GM18502 (cell line): ENCODE measurements around the gene LRRC59.

Source experiments
- ATAC-seq: cut with Tn5 transposase; IDR thresholded peaks from one replicate; pipeline ENCODE4 v1.9.1; 2021; ENCODE audit warnings: mild to moderate bottlenecking; ENCODE audit not compliant: unreplicated experiment, poor library complexity

Gene LRRC59

DNA sequence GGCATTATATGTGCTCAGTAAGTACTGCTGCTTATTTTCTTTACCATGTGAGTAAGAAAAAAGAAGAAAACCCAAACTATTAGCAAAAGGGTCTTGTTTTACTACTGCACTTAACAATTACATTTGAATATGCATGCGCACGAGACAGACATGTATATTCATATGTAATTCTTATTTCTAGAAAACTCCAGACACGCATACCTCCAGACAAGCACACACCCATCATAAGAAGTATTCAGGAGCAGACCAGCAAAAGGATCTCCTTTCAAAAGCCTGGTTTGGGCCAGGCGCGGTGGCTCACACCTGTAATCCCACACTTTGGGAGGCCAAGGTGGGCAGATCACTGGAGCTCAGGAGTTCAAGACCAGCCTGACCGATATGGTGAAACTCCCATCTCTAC, 7.8 kb downstream of the LRRC59 start:
- no peak for ATAC-seq

DNA sequence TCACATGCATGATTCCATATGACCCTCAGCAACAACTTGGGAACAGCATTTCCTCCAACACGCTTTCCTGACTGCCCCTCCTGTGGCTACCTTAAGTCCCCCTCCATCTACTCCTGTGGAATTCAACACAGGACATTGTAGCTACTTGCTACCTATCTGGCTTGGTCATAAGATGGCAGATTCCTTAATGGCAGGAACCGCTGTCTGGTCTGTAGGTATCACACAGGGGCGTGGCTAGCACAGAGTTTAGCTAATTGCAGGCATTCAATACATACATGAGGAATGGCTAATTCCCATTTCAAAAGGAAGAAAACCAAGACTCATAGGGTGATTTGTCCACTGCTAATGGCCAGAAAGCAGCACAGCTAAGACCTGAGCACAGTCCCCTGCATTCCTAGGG, 8.6 kb downstream of the LRRC59 start:
- no peak for ATAC-seq

DNA sequence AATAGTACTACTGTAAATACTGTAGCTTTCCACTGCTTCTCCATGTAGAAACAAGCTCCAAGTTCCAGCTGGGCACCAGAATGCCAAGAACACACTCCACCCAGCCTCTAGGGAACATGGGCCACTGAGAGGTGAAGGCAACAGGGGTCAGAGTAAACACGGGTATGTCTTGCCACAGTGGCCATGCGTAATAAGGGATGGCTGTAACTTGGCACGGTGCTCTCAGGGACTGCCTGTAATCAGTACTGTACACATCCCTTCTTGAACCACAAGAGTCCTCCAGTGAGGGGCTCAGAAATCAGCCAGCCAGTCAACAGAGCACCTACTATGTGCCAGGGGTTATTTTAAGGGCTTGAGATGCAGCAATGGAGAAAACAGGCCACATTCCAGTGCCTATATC, 10.8 kb downstream of the LRRC59 start:
- ATAC-seq: no peak

DNA sequence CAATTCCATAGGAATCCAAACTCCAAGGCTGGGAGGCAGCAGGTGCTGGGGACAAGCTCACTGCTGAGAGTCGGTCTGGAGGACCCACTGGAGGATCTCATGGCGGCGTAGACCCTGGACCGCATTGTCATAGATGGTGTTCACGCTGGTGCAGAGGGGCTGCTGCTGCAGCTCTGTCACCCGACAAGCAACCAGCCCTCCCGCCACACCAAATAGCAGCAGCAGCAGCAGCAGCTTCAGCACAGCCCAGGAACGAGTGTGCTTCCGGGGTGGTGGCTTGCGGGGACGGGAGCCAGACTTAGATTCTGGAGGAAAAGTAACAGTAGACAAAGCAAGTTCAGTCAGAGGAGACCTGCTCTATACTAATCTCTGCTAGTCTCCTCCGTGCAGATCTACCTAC, 14.4 kb downstream of the LRRC59 start:
- ATAC-seq: no peak

DNA sequence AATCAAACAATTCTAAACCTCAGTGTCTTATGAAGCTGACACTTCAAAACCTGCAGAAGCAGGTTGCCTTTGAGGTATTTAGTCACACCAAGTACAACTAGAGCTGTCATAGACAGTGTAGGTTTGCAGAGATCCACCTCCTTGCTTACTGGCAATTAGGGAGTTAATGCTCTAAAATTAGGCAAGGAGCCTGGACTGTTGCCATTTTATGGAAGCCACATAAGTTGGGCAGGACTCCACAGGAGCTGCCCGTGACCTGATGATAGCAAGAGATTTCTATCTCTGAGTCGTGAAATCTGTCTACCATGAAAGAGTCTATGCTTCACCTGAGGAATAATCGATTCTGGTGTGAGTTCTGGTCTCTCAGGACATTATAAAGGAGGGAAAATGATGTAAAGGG, 15.4 kb downstream of the LRRC59 start:
- ATAC-seq: no peak

DNA sequence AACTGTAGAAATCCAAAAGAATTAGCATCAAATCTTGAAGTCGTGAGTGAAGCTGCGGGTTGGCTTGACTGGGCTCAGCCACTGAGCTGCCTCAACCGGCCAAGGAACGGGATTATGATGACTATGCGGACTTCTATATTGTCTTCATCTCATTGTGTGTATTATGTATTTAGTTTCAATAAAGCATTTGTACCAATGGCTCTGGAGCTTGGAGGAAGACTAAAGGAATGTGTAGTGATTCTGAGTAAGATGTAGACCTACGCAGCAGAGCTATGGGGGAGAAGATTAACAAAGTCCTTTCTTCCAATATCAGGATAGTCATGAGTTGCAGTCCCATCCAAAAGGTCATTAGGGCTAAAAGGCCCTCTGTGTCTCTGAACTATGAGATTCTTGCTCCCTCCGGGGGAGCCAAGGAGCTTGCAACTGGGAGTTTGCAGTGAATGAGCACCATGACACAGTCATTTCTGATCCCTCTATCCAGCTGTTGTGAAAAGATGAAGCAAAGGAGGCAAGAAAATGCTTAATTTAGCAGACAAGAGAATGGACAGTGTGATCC, 16.0 kb downstream of the LRRC59 start:
- ATAC-seq: no peak

DNA sequence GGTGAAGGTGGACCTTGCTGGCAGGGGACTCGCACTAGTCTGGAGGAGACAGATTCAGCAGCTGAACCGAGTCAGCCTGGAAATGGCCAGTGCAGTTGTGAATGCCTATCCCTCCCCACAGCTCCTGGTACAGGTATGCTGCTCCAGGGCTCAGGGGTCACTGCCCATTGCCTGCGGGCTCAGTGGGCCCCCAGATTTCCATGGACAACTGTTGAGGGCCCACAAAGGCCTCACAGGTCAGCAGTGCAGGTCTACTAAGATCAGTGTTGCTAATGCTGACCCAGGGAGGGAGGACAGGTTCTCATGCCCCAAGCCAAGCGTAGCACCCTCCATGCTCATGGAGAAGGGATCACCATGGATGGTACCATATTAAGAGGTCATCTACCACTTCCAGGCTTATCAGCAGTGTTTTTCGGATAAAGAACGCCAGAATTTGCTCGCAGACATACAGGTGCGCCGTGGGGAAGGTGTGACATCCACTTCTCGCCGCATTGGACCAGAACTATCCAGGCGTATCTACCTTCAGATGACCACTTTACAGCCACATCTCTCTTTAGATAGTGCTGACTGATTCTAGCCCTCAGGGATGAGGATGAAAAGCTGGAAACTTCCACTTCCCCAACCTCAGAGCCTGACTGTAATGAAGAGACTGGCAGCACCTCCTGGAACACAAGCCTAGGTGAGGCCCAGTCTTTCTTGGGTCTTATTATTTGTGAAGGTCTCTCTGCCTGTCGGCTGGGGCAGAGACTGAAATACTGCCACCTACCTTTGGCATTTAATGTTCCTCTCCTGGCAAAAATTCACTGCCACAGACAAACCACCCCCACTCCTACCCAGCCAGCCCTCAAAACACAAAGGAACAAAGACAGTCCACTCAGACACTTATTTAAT, 16.7 kb downstream of the LRRC59 start:
- no peak for ATAC-seq

DNA sequence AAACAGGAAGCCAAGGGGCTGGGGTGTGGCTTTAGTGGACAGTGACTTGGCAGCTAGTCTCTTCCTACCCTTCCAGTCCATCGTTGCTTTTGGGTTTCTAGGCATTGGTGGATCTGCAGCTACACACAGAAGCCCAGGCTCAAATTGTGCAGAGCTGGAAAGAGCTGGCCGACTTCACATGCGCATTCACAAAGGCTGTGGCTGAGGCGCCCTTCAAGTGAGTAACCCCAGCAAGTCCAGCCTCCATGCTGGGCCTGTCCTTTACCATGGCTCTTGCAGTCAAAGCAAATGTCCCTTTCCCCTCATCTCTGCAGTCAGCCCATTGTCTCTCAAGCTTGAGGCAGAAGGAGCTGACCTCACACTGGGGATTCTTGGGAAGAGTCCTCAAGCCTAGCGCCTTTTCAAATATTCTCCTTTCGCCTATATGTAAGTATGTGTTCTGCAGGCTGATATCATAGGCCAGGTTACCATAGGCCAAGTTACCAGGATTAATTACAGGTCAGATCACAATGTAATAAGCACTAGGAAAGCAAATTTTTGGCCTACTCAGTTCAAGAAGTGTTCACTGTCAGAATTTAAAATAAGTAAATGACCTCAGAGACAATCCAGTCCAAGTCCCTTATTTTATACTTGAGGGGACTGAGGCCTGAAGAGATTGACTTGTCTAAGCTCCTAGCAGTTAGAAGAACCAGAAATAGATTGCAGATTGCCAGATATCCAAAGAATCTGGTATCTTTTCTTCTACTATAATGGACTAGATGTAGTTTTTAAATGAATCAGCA, 17.8 kb downstream of the LRRC59 start:
- ATAC-seq: no peak

DNA sequence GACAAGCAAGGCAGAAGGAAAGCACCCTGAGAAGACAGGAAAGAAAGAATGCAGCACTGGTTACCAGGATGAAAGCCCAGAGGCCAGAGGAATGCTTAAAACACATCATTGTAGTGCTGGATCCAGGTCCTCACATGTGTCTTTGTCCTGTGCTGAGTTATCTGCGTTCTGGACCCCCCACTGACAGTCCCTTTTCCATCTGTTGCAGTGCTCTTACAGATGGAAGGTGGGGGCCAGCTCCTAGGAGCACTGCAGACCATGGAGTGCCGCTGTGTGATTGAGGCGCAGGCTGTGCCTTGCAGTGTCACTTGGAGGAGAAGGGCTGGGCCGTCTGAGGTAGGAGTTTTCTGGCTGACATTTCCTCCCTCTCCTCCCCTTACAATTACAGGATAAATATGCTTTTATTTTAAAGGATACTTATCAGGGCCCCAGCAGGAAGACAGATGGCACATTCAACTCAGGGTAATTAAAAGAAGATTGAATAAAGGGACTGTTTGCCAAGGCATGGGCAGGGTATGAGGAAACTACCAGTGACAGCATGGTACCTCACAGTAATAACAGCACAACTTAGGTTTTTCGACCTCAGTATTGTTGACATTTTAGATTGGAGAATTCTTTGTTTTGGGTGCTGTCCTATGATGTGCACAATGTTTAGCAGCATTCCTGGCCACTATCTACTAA, 21.3 kb downstream of the LRRC59 start:
- ATAC-seq: no peak

DNA sequence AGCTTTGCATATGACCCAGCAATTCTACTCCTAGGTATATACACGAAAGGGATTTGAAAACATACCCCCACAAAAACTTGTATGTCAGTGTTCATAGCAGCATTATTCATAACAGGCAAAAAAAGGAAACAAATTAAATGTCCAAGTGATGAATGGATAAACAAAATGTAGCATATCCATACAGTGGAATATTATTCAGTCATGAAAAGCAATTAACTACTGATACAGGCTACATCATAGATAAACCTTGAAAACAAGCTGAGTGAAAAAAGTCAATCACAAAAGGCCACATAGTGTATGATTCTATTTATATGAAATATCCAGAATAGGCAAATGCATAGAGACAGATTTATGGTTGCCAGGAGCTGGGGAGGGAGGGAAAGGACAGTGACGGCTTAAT, 23.6 kb downstream of the LRRC59 start:
- no peak for ATAC-seq

DNA sequence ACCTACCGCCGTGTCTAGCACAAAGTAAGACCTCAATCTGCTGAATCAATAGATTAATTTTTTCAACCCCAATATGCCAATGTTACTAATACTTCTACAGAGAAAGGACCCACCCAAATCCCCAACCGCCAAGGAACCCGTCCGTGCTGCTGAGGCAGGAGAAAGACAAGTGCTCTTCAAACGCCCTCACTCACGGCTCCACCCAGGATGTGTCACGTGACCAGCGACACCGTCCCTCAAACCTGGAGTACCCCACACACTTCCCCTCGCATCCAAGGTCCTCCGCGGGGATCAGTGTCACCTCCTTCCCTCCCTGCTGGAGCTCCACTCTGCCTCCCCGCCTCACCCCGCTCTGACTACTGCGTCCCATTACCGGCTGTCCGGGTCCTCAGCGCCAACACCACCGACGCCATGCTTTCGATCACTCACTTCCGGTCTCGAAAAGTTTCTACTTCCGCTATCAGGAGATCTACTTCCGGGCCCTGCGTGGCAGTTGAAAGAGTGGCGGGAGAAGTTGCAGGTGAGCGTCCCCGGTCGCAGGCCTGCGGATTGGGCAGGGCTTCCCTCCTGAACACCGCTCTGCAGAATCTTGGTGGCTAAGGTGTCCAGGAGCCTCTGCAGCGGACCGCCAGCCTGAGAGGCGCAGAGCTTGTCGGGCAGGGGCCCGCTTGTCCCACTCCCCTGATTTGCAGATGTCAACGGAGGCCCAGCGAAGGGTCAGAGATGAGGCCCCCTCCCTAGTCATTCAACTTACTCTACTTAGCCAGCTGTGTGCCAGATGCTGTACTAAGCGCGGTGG, 24.4 kb downstream of the LRRC59 start, which contains the start of the genes EME1 and MRPL27:
EME1 (plus strand) TSS at position 472 of the 799 bp plus-strand sequence. CDS start 1,980 bp downstream, outside the sequence.
MRPL27 (minus strand) TSS at position 427 of the 799 bp plus-strand sequence; CDS start at position 413, 14 bp downstream.
- peak; percentile 91 for ATAC-seq

DNA sequence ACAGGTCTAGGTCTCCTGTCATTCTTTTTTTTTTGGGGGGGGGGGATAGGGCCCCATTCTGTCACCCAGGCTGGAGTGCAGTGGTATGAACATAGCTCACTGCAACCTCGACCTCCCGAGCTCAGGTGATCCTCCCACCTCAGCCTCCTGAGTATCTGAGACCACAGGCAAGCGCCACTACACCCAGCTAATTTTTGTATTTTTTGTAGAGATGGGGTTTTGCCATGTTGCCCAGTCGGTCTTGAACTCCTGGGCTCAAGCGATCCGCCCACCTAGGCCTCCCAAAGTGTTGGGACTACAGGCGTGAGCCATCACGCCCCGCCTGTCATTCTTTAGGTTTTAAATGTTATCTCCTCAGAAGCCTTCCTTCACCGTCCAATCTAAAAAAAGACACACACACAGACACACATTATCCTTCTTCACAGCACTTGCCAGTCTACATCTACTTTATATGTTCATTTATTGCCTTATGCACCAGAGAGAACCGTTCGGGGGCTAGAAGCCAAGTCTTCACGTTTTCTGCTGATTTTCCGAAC, 25.0 kb downstream of the LRRC59 start:
- ATAC-seq: no peak

DNA sequence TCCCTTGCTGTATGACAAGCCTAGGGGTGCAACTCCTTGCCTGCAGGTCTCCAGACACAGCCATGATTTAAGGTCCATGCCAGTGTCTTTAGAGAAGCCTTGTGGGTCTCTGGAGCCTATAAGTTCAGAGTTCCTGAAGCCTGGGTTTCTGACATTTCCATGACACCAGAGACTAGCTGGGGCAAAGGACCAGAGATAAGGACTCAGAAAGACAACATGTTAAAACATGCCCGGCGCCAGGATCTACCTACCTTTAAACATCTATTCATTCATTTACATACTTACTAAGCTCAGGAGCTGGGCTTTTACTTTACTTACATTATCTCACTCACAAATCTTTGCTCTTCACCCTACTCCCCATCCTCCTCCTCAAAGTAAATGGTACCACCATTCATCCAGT, 25.8 kb downstream of the LRRC59 start:
- no peak for ATAC-seq

DNA sequence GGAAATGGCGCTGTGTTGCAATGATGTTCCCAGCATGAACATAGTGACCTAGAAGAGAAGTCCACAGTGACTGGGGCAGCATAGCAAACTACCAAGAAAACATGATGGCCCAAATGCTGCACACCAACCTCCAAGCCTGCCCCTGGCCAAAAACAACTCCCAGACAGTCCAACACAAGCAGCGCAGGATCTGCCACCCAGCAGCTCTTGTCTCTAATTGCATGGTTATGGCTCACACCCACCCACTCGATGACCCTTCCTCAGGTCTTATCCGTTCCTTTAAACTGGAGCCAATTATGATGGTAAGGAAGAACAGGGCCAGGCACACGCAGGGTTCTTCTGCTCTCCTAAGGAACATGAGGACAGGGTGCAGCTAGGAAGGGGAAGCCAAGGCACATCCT, 27.3 kb downstream of the LRRC59 start:
- no peak for ATAC-seq

DNA sequence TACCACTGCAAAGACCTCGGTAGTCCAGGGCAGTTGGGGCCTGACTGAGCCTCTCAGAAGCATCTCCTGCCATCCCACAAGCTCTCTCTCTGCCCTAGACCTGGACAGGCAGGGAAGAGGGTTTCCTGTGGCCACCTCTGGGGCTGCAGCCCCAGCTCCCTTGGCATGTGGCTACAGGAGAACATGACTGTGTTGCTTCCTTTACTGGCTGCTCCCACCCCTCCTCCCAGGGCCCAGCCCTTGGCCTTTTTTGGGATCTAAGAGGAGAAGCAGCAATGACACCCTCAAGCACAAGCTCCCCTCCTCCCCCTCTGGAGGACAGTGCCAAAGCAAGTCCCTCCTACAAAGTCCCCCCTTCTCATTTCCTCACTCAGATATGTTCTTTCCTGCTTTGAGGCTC, 29.9 kb downstream of the LRRC59 start:
- no peak for ATAC-seq

DNA sequence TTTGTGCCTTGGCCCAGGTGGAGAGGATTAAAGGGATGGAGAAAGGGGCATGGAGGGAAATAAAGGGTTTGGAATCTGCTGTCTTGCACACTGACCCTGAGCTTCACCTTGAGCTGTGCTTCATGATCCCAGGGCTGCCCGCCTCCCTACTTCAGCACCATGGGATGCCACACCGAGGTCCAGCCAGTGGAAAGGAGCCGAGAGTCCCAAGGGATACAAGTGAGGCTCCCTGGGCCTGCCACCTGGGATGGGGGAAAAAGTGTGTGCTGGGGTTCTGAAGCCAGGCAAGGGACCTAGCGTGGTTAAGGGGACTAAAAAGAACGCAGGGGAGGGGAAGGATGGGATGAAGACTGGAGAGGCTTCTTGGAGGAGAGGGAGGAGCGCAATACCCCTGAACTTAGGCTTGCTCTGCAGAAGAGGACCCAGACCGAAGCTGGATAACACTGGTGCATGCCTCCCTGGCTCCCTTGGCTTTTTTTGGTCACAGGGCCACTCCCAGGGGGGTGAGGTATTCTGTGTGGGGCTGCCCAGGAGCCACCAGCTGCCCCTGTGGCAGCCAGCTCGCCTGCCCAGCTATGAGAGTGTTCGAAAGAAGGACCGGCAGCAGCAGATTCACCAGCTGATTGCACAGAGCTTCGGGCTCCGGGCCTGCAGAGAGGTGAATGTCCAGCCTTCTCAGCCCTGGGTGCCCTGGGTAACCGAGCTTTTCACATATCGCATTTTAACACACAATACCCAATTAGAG, 31.5 kb downstream of the LRRC59 start:
- ATAC-seq: no peak

DNA sequence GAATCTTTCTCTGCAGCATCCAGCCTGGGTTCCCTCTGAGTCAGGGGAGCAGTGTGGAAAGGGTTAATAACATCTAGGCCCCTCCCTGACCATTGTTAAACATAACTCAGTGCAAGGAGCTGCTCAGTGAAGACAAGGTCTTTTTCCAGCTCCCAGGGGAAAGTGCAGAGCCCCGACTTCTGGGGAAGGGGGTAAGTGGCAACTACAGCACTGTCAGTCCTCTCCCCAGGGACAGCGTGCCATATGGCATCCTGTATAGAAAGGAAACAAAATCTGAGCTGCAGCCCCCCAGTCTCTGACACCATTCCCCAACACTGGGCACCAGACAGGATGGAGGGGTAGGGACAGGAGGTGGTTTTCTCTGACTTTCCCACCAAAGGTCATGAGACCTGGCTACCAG, 32.2 kb downstream of the LRRC59 start:
- no peak for ATAC-seq

DNA sequence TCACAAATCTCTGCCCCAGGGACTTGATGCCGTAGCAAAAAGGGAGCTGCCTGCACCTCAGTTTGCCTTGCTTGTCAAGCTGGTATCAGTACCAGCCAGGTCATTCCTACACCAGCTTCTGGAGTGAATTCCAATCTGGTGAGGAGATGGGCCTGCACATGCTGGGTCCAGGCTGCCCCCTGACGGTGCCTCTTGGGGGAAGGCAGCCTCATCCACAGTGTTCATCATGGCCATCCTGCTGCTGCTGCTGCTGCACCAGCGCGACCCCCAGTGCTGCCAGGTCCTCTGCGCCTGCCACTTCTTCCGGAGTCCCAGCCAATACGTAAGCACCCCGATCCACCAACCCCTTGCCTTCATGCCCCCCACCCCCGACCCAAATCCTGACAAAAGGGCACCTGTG, 32.6 kb downstream of the LRRC59 start:
- no peak for ATAC-seq

DNA sequence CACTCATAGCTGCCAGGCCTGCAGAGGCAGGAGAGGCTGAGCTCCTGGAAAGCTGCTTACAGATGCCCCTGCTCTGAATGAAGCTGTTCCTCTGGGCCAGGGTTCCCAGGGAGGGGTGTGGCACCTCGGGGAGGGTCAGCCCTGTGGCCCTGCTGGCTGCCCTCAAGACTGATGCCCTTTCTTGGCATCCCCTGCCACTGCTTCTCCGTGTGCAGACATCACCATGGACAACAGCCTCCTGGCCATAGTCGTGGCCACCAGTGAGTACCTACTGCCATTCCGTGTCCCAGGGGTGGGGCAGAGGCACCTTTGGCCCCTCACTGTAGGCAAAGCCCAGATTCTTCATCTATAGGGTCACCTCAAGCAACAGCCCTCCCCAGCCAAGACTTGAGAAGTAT, 33.3 kb downstream of the LRRC59 start:
- no peak for ATAC-seq
